NCI-H82 treated with DMSO at 0.1 percent for 48 hours (cell line): Measurements from ENCODE around the gene CREB3L1.

Experiments
- DNase-seq: peaks from one replicate; lab custom pipeline; 2025; ENCODE audit not compliant: unreplicated experiment; lab: John Stamatoyannopoulos, UW

The CREB3L1 gene

GRCh38 chr11:46342239-46342638 lies 64.8 kb downstream of the CREB3L1 start:
- no peak for DNase-seq

GRCh38 chr11:46343520-46343919 lies 66.1 kb downstream of the CREB3L1 start:
- DNase-seq: no peak

- DNase-seq: no peak
Measured at GRCh38 chr11:46345131-46345597, 67.7 kb downstream of the CREB3L1 start.

- no peak for DNase-seq
Measured at GRCh38 chr11:46345881-46346484, 68.5 kb downstream of the CREB3L1 start.

- peak; percentile 43 for DNase-seq
Measured at GRCh38 chr11:46346886-46347636, 69.6 kb downstream of the CREB3L1 start, which contains the start of gene DGKZ. DGKZ (plus strand) TSS chr11:46347463; CDS start chr11:46347660, 197 bp downstream.

- no peak for DNase-seq
Measured at GRCh38 chr11:46347637-46348311, 70.3 kb downstream of the CREB3L1 start.

- DNase-seq: no peak
Measured at GRCh38 chr11:46348566-46349401, 71.3 kb downstream of the CREB3L1 start.

GRCh38 chr11:46350695-46351094 lies 73.2 kb downstream of the CREB3L1 start:
- no peak for DNase-seq

GRCh38 chr11:46351148-46351547 lies 73.7 kb downstream of the CREB3L1 start:
- no peak for DNase-seq

GRCh38 chr11:46351606-46352005 lies 74.1 kb downstream of the CREB3L1 start:
- DNase-seq: no peak

GRCh38 chr11:46352063-46352841 lies 74.8 kb downstream of the CREB3L1 start:
- no peak for DNase-seq

GRCh38 chr11:46353698-46354097 lies 76.2 kb downstream of the CREB3L1 start:
- DNase-seq: no peak

- DNase-seq: no peak
Measured at GRCh38 chr11:46356924-46357482, 79.5 kb downstream of the CREB3L1 start.

GRCh38 chr11:46357483-46357936 lies 80.0 kb downstream of the CREB3L1 start:
- no peak for DNase-seq

GRCh38 chr11:46359953-46360352 lies 82.5 kb downstream of the CREB3L1 start:
- no peak for DNase-seq

GRCh38 chr11:46360878-46361277 lies 83.4 kb downstream of the CREB3L1 start:
- no peak for DNase-seq

- DNase-seq: no peak
Measured at GRCh38 chr11:46361283-46362155, 84.1 kb downstream of the CREB3L1 start.

- no peak for DNase-seq
Measured at GRCh38 chr11:46362156-46363030, 84.9 kb downstream of the CREB3L1 start.
